Chondrocyte (in vitro differentiated cells): ENCODE results near the gene TAB2. TPM values are rescaled to one million over a fixed set of nuclear protein-coding genes. Genes with fewer than 3 reads are reported as not detected.

Source experiments
- DNase-seq: peaks from one replicate; pipeline ENCODE4 v3.0.0; 2021; ENCODE audit warnings: mixed read lengths, low spot score
- H3K27ac Mint-ChIP-seq: one replicate; pipeline ENCODE4 v1.8.0; 2021; ENCODE audit warnings: mild to moderate bottlenecking, moderate library complexity, mixed read lengths; ENCODE audit not compliant: unreplicated experiment
- H3K27me3 Mint-ChIP-seq: 2 replicates; pipeline ENCODE4 v1.8.0; 2021; ENCODE audit warnings: low read depth, mixed read lengths
- H3K36me3 Mint-ChIP-seq: 2 replicates; pipeline ENCODE4 v1.8.0; 2021; ENCODE audit warnings: low read depth, mixed read lengths
- H3K4me1 Mint-ChIP-seq: 2 replicates; pipeline ENCODE4 v1.8.0; 2021; ENCODE audit warnings: low read depth, mild to moderate bottlenecking, mixed read lengths
- H3K4me3 Mint-ChIP-seq: one replicate; pipeline ENCODE4 v1.8.0; 2021; ENCODE audit warnings: mild to moderate bottlenecking, moderate library complexity, mixed read lengths; ENCODE audit not compliant: unreplicated experiment
- H3K9me3 Mint-ChIP-seq: 2 replicates; pipeline ENCODE4 v1.8.0; 2021; ENCODE audit warnings: low read depth, mixed read lengths
- total RNA-seq: library from RNA; stranded (reverse); gene quantifications from 3 replicates; pipeline ENCODE4 v1.2.1, GENCODE V29; 2021
- TF ChIP-seq, protein P1 (sequence below): fragments of 200-600 bp; sonication (generic); IDR thresholded peaks from 2 replicates; pipeline ENCODE4 v1.5.0; 2021; ENCODE audit warnings: antibody characterized with exemption, mild to moderate bottlenecking, moderate library complexity

The TAB2 gene
- total RNA-seq, 1 donor from 2014 or later, result 54.9 TPM

DNA sequence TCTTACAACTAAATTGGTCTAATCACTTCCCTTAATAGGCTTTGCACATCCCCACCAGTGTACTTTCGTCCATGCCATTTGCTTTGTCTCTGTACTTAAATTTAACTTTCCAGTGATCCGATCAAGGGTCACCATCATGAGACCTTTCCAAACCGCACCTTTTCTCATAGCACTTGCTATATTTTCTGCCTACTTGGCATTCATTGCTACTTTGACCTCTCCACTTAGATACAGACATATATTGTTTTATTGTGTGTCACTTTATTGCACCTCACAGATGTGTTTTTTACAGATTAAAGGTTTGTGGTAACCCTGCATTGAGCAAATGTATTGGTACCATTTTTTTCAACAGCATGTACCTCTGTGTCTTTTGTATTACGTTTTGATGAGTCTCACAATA, 97.3 kb downstream of the TAB2 start:
- Mint-ChIP-seq H3K36me3 (peaks cover 17% of the 10 kb centered on the region), H3K4me1 (no peaks in the 10 kb centered on the region), H3K27me3 (no peaks in the 10 kb centered on the region), H3K9me3 (peaks cover 6% of the 10 kb centered on the region), H3K4me3 (no peak overlapping the region), H3K27ac (no peak overlapping the region)
- DNase-seq, result no peak
- TF ChIP-seq, protein P1, sequence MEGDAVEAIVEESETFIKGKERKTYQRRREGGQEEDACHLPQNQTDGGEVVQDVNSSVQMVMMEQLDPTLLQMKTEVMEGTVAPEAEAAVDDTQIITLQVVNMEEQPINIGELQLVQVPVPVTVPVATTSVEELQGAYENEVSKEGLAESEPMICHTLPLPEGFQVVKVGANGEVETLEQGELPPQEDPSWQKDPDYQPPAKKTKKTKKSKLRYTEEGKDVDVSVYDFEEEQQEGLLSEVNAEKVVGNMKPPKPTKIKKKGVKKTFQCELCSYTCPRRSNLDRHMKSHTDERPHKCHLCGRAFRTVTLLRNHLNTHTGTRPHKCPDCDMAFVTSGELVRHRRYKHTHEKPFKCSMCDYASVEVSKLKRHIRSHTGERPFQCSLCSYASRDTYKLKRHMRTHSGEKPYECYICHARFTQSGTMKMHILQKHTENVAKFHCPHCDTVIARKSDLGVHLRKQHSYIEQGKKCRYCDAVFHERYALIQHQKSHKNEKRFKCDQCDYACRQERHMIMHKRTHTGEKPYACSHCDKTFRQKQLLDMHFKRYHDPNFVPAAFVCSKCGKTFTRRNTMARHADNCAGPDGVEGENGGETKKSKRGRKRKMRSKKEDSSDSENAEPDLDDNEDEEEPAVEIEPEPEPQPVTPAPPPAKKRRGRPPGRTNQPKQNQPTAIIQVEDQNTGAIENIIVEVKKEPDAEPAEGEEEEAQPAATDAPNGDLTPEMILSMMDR, result no peak

DNA sequence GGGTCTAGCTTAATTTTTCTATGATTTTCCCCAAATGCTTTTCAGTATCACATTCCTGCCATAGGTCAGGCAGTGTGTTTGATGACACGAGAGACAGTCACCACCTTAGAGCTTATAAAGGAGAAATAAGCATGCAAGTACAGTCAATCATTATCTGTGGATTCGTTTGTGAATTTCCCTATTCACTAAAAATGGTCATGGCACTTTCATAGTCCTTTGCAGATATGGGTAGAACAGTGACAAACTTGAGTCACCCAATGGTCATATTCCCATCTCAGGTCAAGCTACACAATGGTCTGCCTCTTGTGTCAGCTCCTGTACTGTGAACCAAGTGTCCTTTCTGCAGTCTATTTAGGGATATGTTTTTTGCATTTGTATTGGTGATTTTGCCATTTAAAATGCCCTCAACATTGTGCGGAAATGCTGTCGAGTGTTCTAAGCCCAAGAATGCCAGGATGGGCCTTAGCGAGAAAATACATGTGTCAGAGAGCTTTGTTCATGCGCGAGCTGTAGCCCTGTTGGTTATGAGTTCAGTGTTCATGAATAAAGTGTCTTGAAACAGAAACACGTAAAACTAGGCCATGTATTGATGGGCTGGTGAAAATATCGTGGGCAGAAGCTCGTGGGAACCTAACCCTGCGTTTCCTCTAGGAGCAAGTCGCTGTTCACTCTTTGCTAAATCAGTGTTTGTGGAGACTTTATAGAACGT, 102.3 kb downstream of the TAB2 start:
- H3K9me3 Mint-ChIP-seq, result peaks cover 6% of the 10 kb centered on the region
- DNase-seq, result no peak
- no peaks in the 10 kb centered on the region for H3K27me3 Mint-ChIP-seq
- TF ChIP-seq, protein P1, result no peak
- H3K4me3 Mint-ChIP-seq, result no peak overlapping the region
- peaks cover 18% of the 10 kb centered on the region for H3K4me1 Mint-ChIP-seq
- H3K36me3 Mint-ChIP-seq, result peaks cover 1% of the 10 kb centered on the region
- H3K27ac Mint-ChIP-seq, result no peak overlapping the region

DNA sequence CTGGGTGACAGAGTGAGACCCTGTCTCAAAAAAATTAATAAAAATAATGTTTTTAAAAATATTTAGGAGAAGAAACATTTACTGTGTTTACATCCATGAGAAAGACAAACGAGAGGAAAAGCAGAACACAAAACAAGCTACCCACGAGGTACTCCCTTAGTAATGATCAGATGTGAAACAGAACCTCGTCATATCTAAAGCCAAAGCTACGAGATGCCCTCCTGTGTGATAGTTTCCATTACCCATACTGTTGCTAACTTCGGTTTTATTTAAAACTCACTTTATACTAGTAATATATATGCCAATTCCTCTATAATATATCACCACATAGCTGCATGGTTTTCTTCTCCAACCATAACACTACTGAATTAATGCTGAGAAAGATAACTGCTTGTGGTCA, 103.6 kb downstream of the TAB2 start:
- DNase-seq, result no peak
- Mint-ChIP-seq H3K36me3 (no peaks in the 10 kb centered on the region), H3K4me3 (no peak overlapping the region), H3K4me1 (peaks cover 18% of the 10 kb centered on the region), H3K9me3 (peaks cover 4% of the 10 kb centered on the region), H3K27me3 (no peaks in the 10 kb centered on the region), H3K27ac (no peak overlapping the region)
- TF ChIP-seq, protein P1, result no peak

DNA sequence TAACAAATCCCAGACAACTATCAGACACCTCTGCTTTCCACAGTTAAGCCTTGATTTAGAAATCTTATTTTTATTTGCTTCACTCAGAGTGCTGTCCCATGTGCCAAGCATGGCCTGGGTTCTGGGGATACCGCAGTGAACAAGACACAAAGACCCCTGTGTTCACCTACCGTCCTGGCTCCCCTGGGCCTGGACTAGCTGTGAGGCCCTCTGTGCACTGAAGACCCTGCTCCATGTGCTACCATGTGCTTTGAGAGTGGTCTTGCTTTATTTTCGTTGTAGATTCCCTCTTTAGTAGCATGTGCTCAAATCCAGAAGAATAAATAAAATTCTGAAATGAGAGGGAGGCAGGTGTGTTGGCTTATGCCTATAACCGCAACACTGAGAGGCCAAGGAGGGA, 105.1 kb downstream of the TAB2 start:
- H3K4me3 Mint-ChIP-seq, result no peak overlapping the region
- no peaks in the 10 kb centered on the region for H3K9me3 Mint-ChIP-seq
- H3K27me3 Mint-ChIP-seq, result no peaks in the 10 kb centered on the region
- H3K4me1 Mint-ChIP-seq, result peaks cover 18% of the 10 kb centered on the region
- H3K36me3 Mint-ChIP-seq, result no peaks in the 10 kb centered on the region
- H3K27ac Mint-ChIP-seq, result peak overlapping the region; percentile 75
- no peak for DNase-seq
- TF ChIP-seq, protein P1, result no peak

DNA sequence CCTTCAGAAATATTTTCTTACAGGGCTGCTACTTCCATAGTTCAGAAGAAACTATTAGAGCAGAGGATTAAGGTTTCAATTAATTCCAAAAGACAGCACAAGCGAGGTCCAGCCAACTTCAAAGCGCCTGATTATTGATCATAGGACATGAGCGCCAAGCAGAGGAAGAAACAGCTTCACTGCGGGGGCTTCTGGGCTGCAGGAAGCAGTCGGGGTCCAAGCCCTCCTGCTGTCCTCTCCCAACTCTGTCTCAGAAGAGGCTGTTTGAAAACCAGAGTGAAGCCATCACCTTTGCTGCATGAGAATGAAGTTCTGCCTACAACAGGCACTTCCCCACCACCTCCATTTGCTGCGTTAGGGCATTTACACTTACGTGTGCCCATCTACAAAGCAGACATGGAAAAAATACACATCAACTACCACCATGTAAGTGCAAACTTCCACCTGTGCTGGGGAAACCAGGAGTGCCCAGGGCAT, 106.5 kb downstream of the TAB2 start:
- Mint-ChIP-seq H3K27me3 (no peaks in the 10 kb centered on the region), H3K36me3 (no peaks in the 10 kb centered on the region), H3K4me1 (peaks cover 18% of the 10 kb centered on the region), H3K4me3 (peak overlapping the region; percentile 47), H3K27ac (peak overlapping the region; percentile 96), H3K9me3 (no peaks in the 10 kb centered on the region)
- no peak for DNase-seq
- TF ChIP-seq, protein P1, result no peak
